AG04449 (cell line): ENCODE data around the gene RFX4.

Experiments used
- CTCF ChIA-PET: fragments of 350-600 bp; formaldehyde crosslinking; extraction: SDS; loops from one replicate; lab custom pipeline; 2021; ENCODE audit warnings: antibody characterized with exemption; lab: Yijun Ruan, JAX
- POLR2A ChIA-PET: fragments of 400-600, 350-600 bp; formaldehyde crosslinking; extraction: SDS; loops from one replicate; lab custom pipeline; 2020; ENCODE audit warnings: antibody characterized with exemption, inconsistent platforms; lab: Yijun Ruan, JAX
- DNase-seq: peaks from one replicate; pipeline ENCODE4 v3.0.0-alpha.2; 2010; ENCODE audit warnings: low read depth, low spot score
- H3K4me3 ChIP-seq: 2 replicates; pipeline ENCODE4 v1.5.1; 2011; ENCODE audit warnings: low read depth, mild to moderate bottlenecking, control low read depth, low read length
- CTCF ChIP-seq: IDR thresholded peaks from one replicate; pipeline ENCODE4 v1.5.1; 2011; ENCODE audit warnings: mild to moderate bottlenecking, moderate library complexity, low read length, control low read depth, inconsistent platforms; ENCODE audit not compliant: insufficient read depth; ENCODE audit errors: missing control alignments

Gene RFX4

GRCh38 chr12:106760184-106760531 is 177.4 kb downstream of the RFX4 start:
- ChIA-PET CTCF (no interaction called here), POLR2A (interaction anchor here (0.6 kb wide), 1 partner anchor 12 kb away, joined by 3 read pairs; no protein-coding TSS in a partner anchor)
- TF ChIP-seq CTCF: no peak
- no peak overlapping the region for H3K4me3 ChIP-seq
- no peak for DNase-seq

DNA sequence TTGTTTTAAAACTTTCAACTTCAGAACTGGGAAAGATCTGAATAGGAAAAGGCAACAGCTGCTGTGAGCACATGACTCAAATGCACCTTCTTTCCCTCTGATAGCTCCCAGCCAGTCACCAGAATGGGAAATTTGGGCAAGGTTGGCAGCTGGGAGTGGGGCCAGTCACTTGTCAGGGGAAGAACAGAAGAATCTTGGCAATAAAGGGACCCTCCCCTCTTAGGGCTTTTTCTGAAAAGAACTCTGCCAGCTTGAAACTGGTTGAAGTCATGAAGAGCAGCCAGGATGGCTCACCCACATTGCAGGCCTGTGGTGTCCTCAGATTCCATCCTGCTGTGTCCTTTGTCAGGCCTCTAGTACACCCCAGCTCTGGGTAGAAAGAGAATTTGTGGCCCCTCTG is 181.4 kb downstream of the RFX4 start:
- no peak for TF ChIP-seq CTCF
- POLR2A ChIA-PET: no interaction called here
- CTCF ChIA-PET: no interaction called here
- H3K4me3 ChIP-seq: no peak overlapping the region
- no peak for DNase-seq

GRCh38 chr12:106764738-106765137 is 181.9 kb downstream of the RFX4 start:
- ChIA-PET CTCF (no interaction called here), POLR2A (no interaction called here)
- no peak for DNase-seq
- H3K4me3 ChIP-seq: no peak overlapping the region
- TF ChIP-seq CTCF: no peak

GRCh38 chr12:106766393-106766826 is 183.6 kb downstream of the RFX4 start:
- no peak for DNase-seq
- ChIA-PET POLR2A (no interaction called here), CTCF (no interaction called here)
- no peak for TF ChIP-seq CTCF
- H3K4me3 ChIP-seq: no peak overlapping the region

GRCh38 chr12:106767206-106767605 is 184.4 kb downstream of the RFX4 start:
- TF ChIP-seq CTCF: no peak
- POLR2A ChIA-PET: no interaction called here
- H3K4me3 ChIP-seq: no peak overlapping the region
- DNase-seq: no peak
- CTCF ChIA-PET: no interaction called here

DNA sequence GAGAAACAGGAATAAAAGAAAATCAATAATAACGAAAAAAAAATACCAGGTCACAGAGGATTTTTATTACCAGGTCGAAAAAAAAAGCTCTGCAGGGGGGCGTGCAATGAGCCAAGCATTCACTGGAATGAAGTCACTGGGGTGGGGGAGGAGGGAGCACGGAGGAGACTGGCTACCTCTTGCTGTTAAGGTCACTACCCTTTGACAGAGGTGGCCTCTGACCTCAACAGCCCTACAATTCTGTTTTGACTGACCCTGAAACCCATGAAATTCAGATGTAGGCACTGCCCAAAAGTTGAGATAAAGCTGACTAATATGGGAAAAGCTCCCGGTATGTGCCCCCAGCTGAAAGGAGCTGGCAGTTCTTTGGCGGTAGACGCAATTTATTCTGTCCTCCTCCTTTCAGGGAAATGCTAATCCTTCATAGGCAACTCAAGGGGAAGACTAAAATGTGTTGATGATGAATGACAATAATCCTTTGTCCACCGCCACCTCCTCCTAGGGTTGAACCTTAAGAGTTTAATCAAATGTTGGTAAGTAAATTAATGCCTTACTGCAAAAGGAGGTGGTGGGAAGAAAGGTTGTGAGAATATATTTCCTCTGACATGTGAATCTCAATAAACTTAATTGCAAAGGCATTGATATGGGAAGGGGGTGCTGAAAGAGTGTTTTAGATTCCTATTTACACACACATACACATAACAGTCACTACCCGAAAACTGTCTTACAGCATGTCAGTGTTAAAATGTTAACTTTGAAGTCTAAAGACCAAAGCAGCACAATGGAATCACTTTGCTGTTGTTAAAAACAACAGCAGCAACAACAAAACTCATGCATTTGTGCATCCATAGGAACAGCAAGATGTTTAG is 185.4 kb downstream of the RFX4 start:
- ChIA-PET CTCF (no interaction called here), POLR2A (no interaction called here)
- TF ChIP-seq CTCF: no peak
- no peak for DNase-seq
- no peak overlapping the region for H3K4me3 ChIP-seq
